OCI-LY7 (cell line): Measurements from ENCODE around the gene PAXIP1. TPM values are rescaled to one million over a fixed set of nuclear protein-coding genes. Genes with fewer than 3 reads are reported as not detected.

ENCODE experiments used
- BruUV-seq: library from RNA; stranded (reverse); fragments of 400-500 nt; replicated peaks from 2 replicates; lab custom pipeline; 2021; lab: Mats Ljungman, UMichigan
- CTCF ChIA-PET: fragments of 300-600 bp; sonication (Branson Sonifier 250); formaldehyde crosslinking; loops from one replicate; lab custom pipeline; 2022; ENCODE audit warnings: antibody characterized with exemption; ENCODE audit not compliant: unreplicated experiment; lab: Charles Lee
- POLR2A ChIA-PET: fragments of 300-600 bp; sonication (Branson Sonifier 250); formaldehyde crosslinking; loops from one replicate; lab custom pipeline; 2022; ENCODE audit warnings: antibody characterized with exemption; lab: Charles Lee
- DNase-seq: peaks from one replicate; pipeline ENCODE4 v3.0.0-alpha.2; 2015; ENCODE audit warnings: low spot score
- H2AFZ ChIP-seq: fragments of 200-600 bp; sonication (generic), shearing (Covaris generic); 2 replicates; pipeline ENCODE4 v1.6.1; 2014; ENCODE audit warnings: mild to moderate bottlenecking, antibody characterized with exemption, low read length, moderate library complexity
- H3K27ac ChIP-seq: fragments of 200-600 bp; sonication (generic); 2 replicates; pipeline ENCODE4 v1.5.1; 2014; ENCODE audit warnings: mixed run types, low read depth, mild to moderate bottlenecking, moderate library complexity, low read length, inconsistent platforms; ENCODE audit not compliant: poor library complexity, severe bottlenecking
- H3K36me3 ChIP-seq: fragments of 200-600 bp; sonication (generic); 2 replicates; pipeline ENCODE4 v1.6.1; 2014; ENCODE audit warnings: mild to moderate bottlenecking, antibody characterized with exemption, low read length, moderate library complexity, mixed read lengths; ENCODE audit not compliant: insufficient read depth
- H3K4me1 ChIP-seq: fragments of 200-600 bp; sonication (generic); 2 replicates; pipeline ENCODE4 v1.5.1; 2014; ENCODE audit warnings: mild to moderate bottlenecking, low read length; ENCODE audit not compliant: insufficient read depth, poor library complexity, severe bottlenecking
- H3K4me2 ChIP-seq: fragments of 200-600 bp; sonication (generic); 2 replicates; pipeline ENCODE4 v1.6.1; 2014; ENCODE audit warnings: mild to moderate bottlenecking, low read length
- H3K4me3 ChIP-seq: fragments of 200-600 bp; sonication (generic); 2 replicates; pipeline ENCODE4 v1.5.1; 2014; ENCODE audit warnings: mild to moderate bottlenecking, low read depth, low read length; ENCODE audit not compliant: poor library complexity, severe bottlenecking
- H3K79me2 ChIP-seq: fragments of 200-600 bp; sonication (generic); 2 replicates; pipeline ENCODE4 v1.6.1; 2016; ENCODE audit warnings: low read depth, mild to moderate bottlenecking, low read length, moderate library complexity, mixed read lengths; ENCODE audit not compliant: insufficient read depth
- H3K9me2 ChIP-seq: fragments of 200-600 bp; sonication (generic); 2 replicates; pipeline ENCODE4 v1.6.1; 2016; ENCODE audit warnings: mild to moderate bottlenecking, low read length, mixed read lengths; ENCODE audit not compliant: insufficient read depth
- H3K9me3 ChIP-seq: fragments of 200-600 bp; sonication (generic); 2 replicates; pipeline ENCODE4 v1.6.1; 2014; ENCODE audit warnings: mild to moderate bottlenecking, mixed run types, low read length, mixed read lengths
- H4K20me1 ChIP-seq: fragments of 200-600 bp; sonication (generic); 2 replicates; pipeline ENCODE4 v1.6.1; 2014; ENCODE audit warnings: mild to moderate bottlenecking, antibody characterized with exemption, low read length, moderate library complexity, mixed read lengths; ENCODE audit not compliant: insufficient read depth
- CTCF ChIP-seq: fragments of 200-600 bp; sonication (generic); conservative IDR thresholded peaks from 2 replicates; pipeline ENCODE4 v1.5.1; 2014; ENCODE audit warnings: mild to moderate bottlenecking, antibody characterized with exemption, low read length, moderate library complexity, mixed read lengths
- EZH2phosphoT487 ChIP-seq: fragments of 200-600 bp; sonication (generic); IDR thresholded peaks from 2 replicates; pipeline ENCODE4 v1.6.1; 2018; ENCODE audit warnings: low read depth, borderline replicate concordance, mild to moderate bottlenecking, mixed run types, antibody characterized with exemption, low read length, moderate library complexity, mixed read lengths
- intact Hi-C: fragments of 100-400 bp; cut with micrococcal nuclease; formaldehyde crosslinking; loops from one replicate; pipeline ENCODE4 v1.10.0; 2022; ENCODE audit not compliant: unreplicated experiment
- total RNA-seq, 2 experiments: library from RNA; depleted of rRNA in 1 of 2; stranded (reverse); fragments of >200 nt in 1 of 2; shearing (Covaris generic) in 1 of 2; gene quantifications; 2 replicates each; pipeline ENCODE4 v1.2.3, GENCODE V29; 2014 to 2022

PAXIP1 gene
- total RNA-seq, 2 experiments from 2014 or later, result 27.4 to 33.0 TPM

- POLR2A ChIA-PET, result interaction anchor here (1.2 kb wide), 1 partner anchor 11 kb away, joined by 3 read pairs; no protein-coding TSS in a partner anchor
Measured at GRCh38 chr7:154997840-154998370, 5.0 kb downstream of the PAXIP1 start.

GRCh38 chr7:154996756-154997155, 6.2 kb downstream of the PAXIP1 start:
- no peak overlapping the region for H3K4me2 ChIP-seq
- ChIA-PET CTCF (interaction anchor here (0.5 kb wide), 1 partner anchor 11 kb away, joined by 4 read pairs; no protein-coding TSS in a partner anchor), POLR2A (interaction anchor here (1.2 kb wide), 1 partner anchor 12 kb away, joined by 3 read pairs; no protein-coding TSS in a partner anchor)
- peaks cover 91% of the 10 kb centered on the region for H3K36me3 ChIP-seq
- peaks cover 40% of the 10 kb centered on the region for H3K79me2 ChIP-seq
- no peaks in the 10 kb centered on the region for H3K9me2 ChIP-seq
- BruUV-seq, result no TSS peak
- H3K9me3 ChIP-seq, result no peaks in the 10 kb centered on the region
- intact Hi-C loops, result no loop called here
- H3K4me1 ChIP-seq, result peaks cover 13% of the 10 kb centered on the region
- DNase-seq, result no peak
- no peak overlapping the region for H2AFZ ChIP-seq
- peaks cover 21% of the 10 kb centered on the region for H4K20me1 ChIP-seq
- TF ChIP-seq CTCF (no peak), EZH2phosphoT487 (no peak)
- H3K4me3 ChIP-seq, result no peak overlapping the region
- no peak overlapping the region for H3K27ac ChIP-seq

More at GRCh38 chr7:154997840-154998370, 5.0 kb downstream of the PAXIP1 start:
- TF ChIP-seq CTCF, result no peak
- TF ChIP-seq EZH2phosphoT487, result no peak
- peaks cover 80% of the 10 kb centered on the region for H3K36me3 ChIP-seq
- H3K27ac ChIP-seq, result no peak overlapping the region
- H3K9me3 ChIP-seq, result no peaks in the 10 kb centered on the region
- no TSS peak for BruUV-seq
- peaks cover 21% of the 10 kb centered on the region for H4K20me1 ChIP-seq
- H3K4me1 ChIP-seq, result peaks cover 13% of the 10 kb centered on the region
- no peaks in the 10 kb centered on the region for H3K9me2 ChIP-seq
- CTCF ChIA-PET, result no interaction called here
- H3K4me3 ChIP-seq, result no peak overlapping the region
- H3K4me2 ChIP-seq, result no peak overlapping the region
- peaks cover 46% of the 10 kb centered on the region for H3K79me2 ChIP-seq
- no peak overlapping the region for H2AFZ ChIP-seq
- intact Hi-C loops, result no loop called here
- DNase-seq, result no peak

GRCh38 chr7:154996101-154996500, 6.8 kb downstream of the PAXIP1 start:
- H3K79me2 ChIP-seq, result peaks cover 33% of the 10 kb centered on the region
- ChIA-PET CTCF (no interaction called here), POLR2A (interaction anchor here (1.2 kb wide), 1 partner anchor 12 kb away, joined by 3 read pairs; no protein-coding TSS in a partner anchor)
- peaks cover 19% of the 10 kb centered on the region for H4K20me1 ChIP-seq
- no TSS peak for BruUV-seq
- no peak overlapping the region for H3K4me3 ChIP-seq
- no peak overlapping the region for H3K27ac ChIP-seq
- H2AFZ ChIP-seq, result no peak overlapping the region
- peaks cover 9% of the 10 kb centered on the region for H3K4me1 ChIP-seq
- H3K9me3 ChIP-seq, result no peaks in the 10 kb centered on the region
- H3K4me2 ChIP-seq, result no peak overlapping the region
- no peak for TF ChIP-seq EZH2phosphoT487
- no peak for TF ChIP-seq CTCF
- H3K36me3 ChIP-seq, result peaks cover 97% of the 10 kb centered on the region
- intact Hi-C loops, result no loop called here
- no peak for DNase-seq
- H3K9me2 ChIP-seq, result no peaks in the 10 kb centered on the region
